GM12878 (cell line): ENCODE data around the gene NFATC3. TPM values are rescaled to one million over a fixed set of nuclear protein-coding genes. Genes with fewer than 3 reads are reported as not detected.

Experiments
- ATAC-seq: fragments of 200-7000 bp; cut with Tn5 transposase; 3 replicates; pipeline ENCODE4 v1.9.1; 2020; ENCODE audit warnings: mild to moderate bottlenecking, moderate library complexity
- BruUV-seq: library from RNA; stranded (reverse); fragments of 400-500 nt; replicated peaks from 2 replicates; lab custom pipeline; 2021; lab: Mats Ljungman, UMichigan
- CTCF ChIA-PET: fragments of 300-600 bp; sonication (Branson Sonifier 250); formaldehyde crosslinking; extraction: SDS; loops from one replicate; lab custom pipeline; 2021; ENCODE audit warnings: inconsistent platforms; lab: Yijun Ruan, JAX
- POLR2A ChIA-PET: fragments of 350-600 bp; formaldehyde crosslinking; extraction: SDS; loops from one replicate; lab custom pipeline; 2021; ENCODE audit warnings: inconsistent platforms; lab: Charles Lee
- RAD21 ChIA-PET: fragments of 300-600 bp; sonication (Branson Sonifier 250); formaldehyde crosslinking; loops from one replicate; lab custom pipeline; 2023; ENCODE audit warnings: antibody characterized with exemption; ENCODE audit not compliant: unreplicated experiment; lab: Charles Lee
- SMC1A ChIA-PET: fragments of 300-600 bp; sonication (Branson Sonifier 250); formaldehyde crosslinking; loops from one replicate; lab custom pipeline; 2023; ENCODE audit not compliant: unreplicated experiment, uncharacterized antibody; lab: Charles Lee
- DNase-seq: peaks from one replicate; pipeline ENCODE4 v3.0.0-alpha.2; 2011; ENCODE audit warnings: low read depth, low spot score
- FAIRE-seq: peaks from 3 replicates; lab custom pipeline; 2011; peaks lifted over from hg19 to GRCh38; lab: Jason Lieb, UNC
- H2AFZ ChIP-seq: 2 replicates; pipeline ENCODE4 v1.6.0; 2011; ENCODE audit warnings: low read depth, low read length, control low read depth; ENCODE audit not compliant: control insufficient read depth
- H3K27ac ChIP-seq: 2 replicates; pipeline ENCODE4 v1.5.1; 2011; ENCODE audit warnings: control low read depth; ENCODE audit not compliant: control insufficient read depth, insufficient read depth
- H3K27me3 ChIP-seq, 2 experiments: replicated peaks in 1 of 2; 2 replicates each; pipeline versions ENCODE4 v1.6.0 to v1.6.1; 2011; ENCODE audit warnings: low read length in 1 of 2; ENCODE audit not compliant: control insufficient read depth in 2 of 2, insufficient read depth in 2 of 2
- H3K36me3 ChIP-seq, 2 experiments: 2 replicates each; pipeline ENCODE4 v1.5.1; 2011; ENCODE audit warnings: low read length in 1 of 2; ENCODE audit not compliant: control insufficient read depth in 2 of 2, insufficient read depth in 2 of 2
- H3K4me1 ChIP-seq: 2 replicates; pipeline ENCODE4 v1.6.1; 2011; ENCODE audit warnings: mild to moderate bottlenecking, low read length, moderate library complexity, mixed read lengths; ENCODE audit not compliant: control insufficient read depth, insufficient read depth
- H3K4me2 ChIP-seq: 2 replicates; pipeline ENCODE4 v1.6.0; 2011; ENCODE audit warnings: control low read depth; ENCODE audit not compliant: control insufficient read depth, insufficient read depth
- H3K4me3 ChIP-seq: fragments of 200-600 bp; sonication (generic); 2 replicates; pipeline ENCODE4 v1.5.1; 2016
- H3K79me2 ChIP-seq: 2 replicates; pipeline ENCODE4 v1.6.0; 2011; ENCODE audit warnings: low read length; ENCODE audit not compliant: control insufficient read depth, insufficient read depth
- H3K9ac ChIP-seq: 2 replicates; pipeline ENCODE4 v1.8.0; 2011; ENCODE audit warnings: low read length, control low read depth, mixed read lengths; ENCODE audit not compliant: control insufficient read depth, insufficient read depth
- H3K9me3 ChIP-seq: replicated peaks from 3 replicates; pipeline ENCODE4 v1.5.1; 2011; ENCODE audit warnings: mild to moderate bottlenecking, low read length; ENCODE audit not compliant: control insufficient read depth, insufficient read depth
- H4K20me1 ChIP-seq: 2 replicates; pipeline ENCODE4 v1.6.0; 2011; ENCODE audit not compliant: control insufficient read depth, insufficient read depth
- ATF2 ChIP-seq: IDR thresholded peaks from 2 replicates; pipeline ENCODE4 v1.6.1; 2012; ENCODE audit warnings: low read length, inconsistent platforms
- BMI1 ChIP-seq: fragments of 450-650 bp; IDR thresholded peaks from 2 replicates; pipeline ENCODE4 v1.6.1; 2016; ENCODE audit warnings: mild to moderate bottlenecking, moderate library complexity, borderline replicate concordance
- CREM ChIP-seq: IDR thresholded peaks from 2 replicates; pipeline ENCODE4 v1.6.1; 2014; ENCODE audit warnings: antibody characterized with exemption, low read depth
- E2F4 ChIP-seq: IDR thresholded peaks from 2 replicates; pipeline ENCODE4 v1.6.1; 2012; ENCODE audit warnings: low read depth, low read length, improper control_type of control experiment
- FOS ChIP-seq: IDR thresholded peaks from 3 replicates; pipeline ENCODE4 v1.6.1; 2011; ENCODE audit warnings: borderline replicate concordance; ENCODE audit not compliant: insufficient read length; ENCODE audit errors: extremely low read depth
- IKZF2 ChIP-seq, 2 experiments: fragments of 450-650 bp; IDR thresholded peaks; 2 replicates each; pipeline ENCODE4 v1.6.1; 2017; ENCODE audit warnings: mild to moderate bottlenecking in 2 of 2, moderate library complexity in 2 of 2
- NFYA ChIP-seq: IDR thresholded peaks from 2 replicates; pipeline ENCODE4 v1.6.1; 2011; ENCODE audit warnings: low read depth, mild to moderate bottlenecking, low read length, improper control_type of control experiment, borderline replicate concordance
- NR2C1 ChIP-seq: fragments of 450-650 bp; IDR thresholded peaks from 2 replicates; pipeline ENCODE4 v1.6.1; 2017; ENCODE audit warnings: antibody characterized with exemption, mild to moderate bottlenecking, moderate library complexity
- NR2C2 ChIP-seq: IDR thresholded peaks from 2 replicates; pipeline ENCODE4 v1.6.1; 2011; ENCODE audit warnings: borderline replicate concordance, low read depth; ENCODE audit not compliant: control insufficient read depth, insufficient read length
- SKIL ChIP-seq: fragments of 450-650 bp; IDR thresholded peaks from 2 replicates; pipeline ENCODE4 v1.6.1; 2017; ENCODE audit warnings: mild to moderate bottlenecking, low read depth, inconsistent platforms; ENCODE audit not compliant: poor library complexity, severe bottlenecking
- STAT3 ChIP-seq: IDR thresholded peaks from 2 replicates; pipeline ENCODE4 v1.6.1; 2011; ENCODE audit warnings: low read depth, low read length, improper control_type of control experiment
- SUPT20H ChIP-seq: IDR thresholded peaks from 2 replicates; pipeline ENCODE4 v1.6.1; 2011; ENCODE audit warnings: low read depth, mild to moderate bottlenecking, low read length, moderate library complexity, borderline replicate concordance; ENCODE audit not compliant: control insufficient read depth
- TBL1XR1 ChIP-seq: IDR thresholded peaks from 2 replicates; pipeline ENCODE4 v1.6.1; 2012; ENCODE audit warnings: low read depth, low read length, improper control_type of control experiment
- ZBTB33 ChIP-seq: fragments of 450-650 bp; IDR thresholded peaks from 2 replicates; pipeline ENCODE4 v1.6.1; 2017; ENCODE audit warnings: mild to moderate bottlenecking
- ZSCAN29 ChIP-seq: fragments of 450-650 bp; IDR thresholded peaks from 2 replicates; pipeline ENCODE4 v1.6.1; 2017; ENCODE audit warnings: mild to moderate bottlenecking, moderate library complexity
- WGBS: methylation state at CpG from one replicate; pipeline ENCODE4 v1.1.6; 2016; ENCODE audit warnings: low lambda C conversion rate; ENCODE audit not compliant: insufficient replicate concordance, insufficient coverage; ENCODE audit errors: missing lambda C conversion rate; 5-methylcytosine and 5-hydroxymethylcytosine counted together
- in situ Hi-C: fragments of 300-500 bp; cut with MboI; formaldehyde crosslinking; loops from 9 replicates; pipeline ENCODE4 v1.14.3; 2018; ENCODE audit warnings: mixed read lengths
- intact Hi-C: fragments of 100-400 bp; cut with micrococcal nuclease; formaldehyde crosslinking; loops from one replicate; pipeline ENCODE4 v1.14.2; 2022; ENCODE audit not compliant: unreplicated experiment
- polyA plus RNA-seq, 11 experiments: library from polyadenylated mRNA; depleted of rRNA in 4 of 11; unstranded in 6 of 11; stranded (reverse) in 5 of 11; fragments of >200 nt; fragmentation: Nextera tagmentation in 4 of 11; fragmentation: Illumina TruSeq in 1 of 11; extraction: Ambion mirVana in 4 of 11; extraction: Trizol in 1 of 11; gene quantifications; 1 replicate in 1 of 11; 2 replicates in 10 of 11; pipeline versions ENCODE4 v1.2.1 to v1.2.3, GENCODE V29; 2011 to 2016; ENCODE audit warnings: inconsistent platforms in 2 of 11, missing spikeins in 2 of 11, low read depth in 1 of 11
- total RNA-seq, 4 experiments: library from RNA; depleted of rRNA in 3 of 4; stranded (reverse); fragments of >200 nt in 3 of 4; fragmentation: Illumina TruSeq in 1 of 4; extraction: Trizol in 1 of 4; gene quantifications; 2 replicates each; pipeline versions ENCODE4 v1.2.1 to v1.2.3, GENCODE V29; 2013 to 2021

NFATC3 gene
- total and polyA plus RNA-seq, 10 of the 15 experiments (the other 5 are each of a cell fraction or from before 2014, with no cell fraction given), result 4.2 to 37.6 (median 24.9) TPM

- H3K36me3 ChIP-seq, result no peaks in the 10 kb centered on the region
- BruUV-seq, result TSS peak; percentile 61
- H3K4me1 ChIP-seq, result peaks cover 18% of the 10 kb centered on the region
- CTCF ChIA-PET, result interaction anchor here (0.7 to 7.5 kb wide), 7 partner anchors 8 to 893 kb away, joined by 3 to 108 read pairs (median 4); partner anchors contain the start of gene SLC7A6
- FAIRE-seq (peak; percentile 96), ATAC-seq (peak; percentile 98), DNase-seq (no peak)
- no peaks in the 10 kb centered on the region for H3K9me3 ChIP-seq
- RAD21 ChIA-PET, result interaction anchor here (1.3 to 2.2 kb wide), 4 partner anchors 13 to 456 kb away, joined by 4 to 7 read pairs (median 6); no protein-coding TSS in a partner anchor
- peak within 1 kb of the TSS; percentile 68; the same call in 1 of the 2 replicates for H3K9ac ChIP-seq
- 1% methylated on average over 57 of the region's 75 CpGs for WGBS
- H3K4me3 ChIP-seq, result peak within 1 kb of the TSS; percentile 97
- SMC1A ChIA-PET, result interaction anchor here (0.9 to 2.5 kb wide), 8 partner anchors 9 to 123 kb away, joined by 3 to 9 read pairs (median 4); partner anchors contain the start of genes PRMT7 and SLC7A6OS
- POLR2A ChIA-PET, result interaction anchor here (0.6 to 2.0 kb wide), 8 partner anchors 9 to 224 kb away, joined by 3 to 10 read pairs (median 5); partner anchors contain the start of gene ESRP2
- in situ Hi-C loops (no loop called here), intact Hi-C loops (loop anchor here (5.0 kb wide), 1 partner anchor 597 kb away; the partner anchor contains the start of gene TANGO6)
- H3K27me3 ChIP-seq, result no peaks in the 10 kb centered on the region
- H3K4me2 ChIP-seq, result peak within 1 kb of the TSS; percentile 90
- no peaks in the 10 kb centered on the region for H3K79me2 ChIP-seq
- H3K27ac ChIP-seq, result peak within 1 kb of the TSS; percentile 5; the same call in 1 of the 2 replicates
- H2AFZ ChIP-seq, result peak within 1 kb of the TSS; percentile 95
- no peaks in the 10 kb centered on the region for H4K20me1 ChIP-seq
- TF ChIP-seq NR2C2 (peak; percentile 87), ZBTB33 (no peak), TBL1XR1 (0 out of 2 replicates have a peak, but pooled peaks have one; percentile 11), ATF2 (no peak), ZSCAN29 (no peak), IKZF2 (IDR thresholded peaks at IDR 0.05) (no peak), BMI1 (no peak), SUPT20H (no peak), STAT3 (no peak), SKIL (no peak), FOS (no peak), NR2C1 (peak; percentile 68), CREM (peak; percentile 64; the same call in 1 of the 2 replicates), E2F4 (no peak), NFYA (peak; percentile 12; the same call in 1 of the 2 replicates)
These were observed 160.0 kb downstream of the NFATC3 start, which contains the start of gene PLA2G15 for GRCh38 chr16:68244903-68245853. Gene PLA2G15 (plus strand): TSS chr16:68245373. CDS start chr16:68245427, 54 bp downstream.
